ENCODE measurements around the gene OTUD1. TPM values are rescaled to one million over a fixed set of nuclear protein-coding genes. Genes with fewer than 3 reads are reported as not detected.

The OTUD1 gene
- total RNA-seq, 1 experiment from 2014 or later, result 23.9 TPM

- H3K36me3 ChIP-seq (ENCODE audit: insufficient read depth, low read length, poor library complexity, severe bottlenecking), result no peaks in the 10 kb centered on the region
- intact Hi-C loops (cut with micrococcal nuclease; ENCODE audit: unreplicated experiment), result no loop called here
- ChIA-PET CTCF (no interaction called here), POLR2A (ENCODE audit: low non-redundant PET) (no interaction called here)
- H3K4me3 ChIP-seq (ENCODE audit: low read depth, low read length, poor library complexity, severe bottlenecking), result no peak overlapping the region
- no peak for DNase-seq (ENCODE audit: low spot score)
- no peaks in the 10 kb centered on the region for H3K4me1 ChIP-seq (ENCODE audit: insufficient read depth, low read length, poor library complexity, severe bottlenecking)
- no TSS peak for BruUV-seq (replicated peaks)
- TF ChIP-seq EZH2 (IDR thresholded peaks at IDR 0.05; ENCODE audit: borderline replicate concordance, low read depth, low read length, poor library complexity, severe bottlenecking), result no peak
- no peak for TF ChIP-seq CTCF (conservative IDR thresholded peaks at IDR 0.05; ENCODE audit: low read depth, low read length)
- H3K9me3 ChIP-seq (ENCODE audit: low read depth, low read length, poor library complexity, severe bottlenecking), result no peaks in the 10 kb centered on the region
- no peak overlapping the region for H3K27ac ChIP-seq (ENCODE audit: low read depth, low read length, poor library complexity, severe bottlenecking)
- no peaks in the 10 kb centered on the region for H3K27me3 ChIP-seq (replicated peaks; ENCODE audit: insufficient read depth, low read depth, low read length, poor library complexity)
Measured at GRCh38 chr10:23391821-23392220, 47.1 kb upstream of the OTUD1 start.

GRCh38 chr10:23395017-23395416 lies 43.9 kb upstream of the OTUD1 start:
- intact Hi-C loops (cut with micrococcal nuclease; ENCODE audit: unreplicated experiment), result no loop called here
- DNase-seq (ENCODE audit: low spot score), result no peak
- H3K9me3 ChIP-seq (ENCODE audit: low read depth, low read length, poor library complexity, severe bottlenecking), result no peaks in the 10 kb centered on the region
- no peak for TF ChIP-seq CTCF (conservative IDR thresholded peaks at IDR 0.05; ENCODE audit: low read depth, low read length)
- TF ChIP-seq EZH2 (IDR thresholded peaks at IDR 0.05; ENCODE audit: borderline replicate concordance, low read depth, low read length, poor library complexity, severe bottlenecking), result no peak
- no TSS peak for BruUV-seq (replicated peaks)
- no peaks in the 10 kb centered on the region for H3K4me1 ChIP-seq (ENCODE audit: insufficient read depth, low read length, poor library complexity, severe bottlenecking)
- H3K27me3 ChIP-seq (replicated peaks; ENCODE audit: insufficient read depth, low read depth, low read length, poor library complexity), result no peaks in the 10 kb centered on the region
- POLR2A ChIA-PET (ENCODE audit: low non-redundant PET), result no interaction called here
- H3K27ac ChIP-seq (ENCODE audit: low read depth, low read length, poor library complexity, severe bottlenecking), result no peak overlapping the region
- no peaks in the 10 kb centered on the region for H3K36me3 ChIP-seq (ENCODE audit: insufficient read depth, low read length, poor library complexity, severe bottlenecking)
- H3K4me3 ChIP-seq (ENCODE audit: low read depth, low read length, poor library complexity, severe bottlenecking), result no peak overlapping the region
- CTCF ChIA-PET, result no interaction called here

- POLR2A ChIA-PET (ENCODE audit: low non-redundant PET), result no interaction called here
- CTCF ChIA-PET, result no interaction called here
- TF ChIP-seq CTCF (conservative IDR thresholded peaks at IDR 0.05; ENCODE audit: low read depth, low read length) (no peak), EZH2 (IDR thresholded peaks at IDR 0.05; ENCODE audit: borderline replicate concordance, low read depth, low read length, poor library complexity, severe bottlenecking) (no peak)
Measured at GRCh38 chr10:23396695-23397094, 42.2 kb upstream of the OTUD1 start.

More at GRCh38 chr10:23396695-23397094, 42.2 kb upstream of the OTUD1 start:
- no peak for DNase-seq (ENCODE audit: low spot score)
- Histone ChIP-seq H3K4me1 (ENCODE audit: insufficient read depth, low read length, poor library complexity, severe bottlenecking) (no peaks in the 10 kb centered on the region), H3K27ac (ENCODE audit: low read depth, low read length, poor library complexity, severe bottlenecking) (no peak overlapping the region), H3K9me3 (ENCODE audit: low read depth, low read length, poor library complexity, severe bottlenecking) (no peaks in the 10 kb centered on the region), H3K4me3 (ENCODE audit: low read depth, low read length, poor library complexity, severe bottlenecking) (no peak overlapping the region), H3K36me3 (ENCODE audit: insufficient read depth, low read length, poor library complexity, severe bottlenecking) (no peaks in the 10 kb centered on the region), H3K27me3 (replicated peaks; ENCODE audit: insufficient read depth, low read depth, low read length, poor library complexity) (no peaks in the 10 kb centered on the region)
- intact Hi-C loops (cut with micrococcal nuclease; ENCODE audit: unreplicated experiment), result no loop called here
- no TSS peak for BruUV-seq (replicated peaks)

All from A673 (cell line).